HepG2 (cell line): ENCODE results near the gene MAN1A1. TPM values are rescaled to one million over a fixed set of nuclear protein-coding genes. Genes with fewer than 3 reads are reported as not detected.

Experiments
- ATAC-seq: fragments of 200-7000 bp; cut with Tn5 transposase; 3 replicates; pipeline ENCODE4 v1.9.1; 2020; ENCODE audit warnings: mild to moderate bottlenecking, moderate library complexity
- BruUV-seq: library from RNA; stranded (reverse); fragments of 400-500 nt; replicated peaks from 2 replicates; lab custom pipeline; 2021; lab: Mats Ljungman, UMichigan
- CTCF ChIA-PET: fragments of 300-600 bp; formaldehyde crosslinking; extraction: SDS; loops from one replicate; lab custom pipeline; 2021; ENCODE audit warnings: low total read pairs, inconsistent platforms, low intra/inter-chr PET ratio; lab: Yijun Ruan, JAX
- POLR2A ChIA-PET: fragments of 350-600 bp; sonication (Branson Sonifier 250); formaldehyde crosslinking; loops from one replicate; lab custom pipeline; 2020; ENCODE audit warnings: antibody characterized with exemption, inconsistent platforms; lab: Yijun Ruan, JAX
- DNase-seq: peaks from one replicate; pipeline ENCODE4 v3.0.0-alpha.2; 2015; ENCODE audit warnings: low spot score
- FAIRE-seq: peaks from 3 replicates; lab custom pipeline; 2011; peaks lifted over from hg19 to GRCh38; lab: Jason Lieb, UNC
- H2AFZ ChIP-seq: one replicate; pipeline ENCODE4 v1.6.1; 2011; ENCODE audit warnings: low read length, inconsistent platforms
- H3K27ac ChIP-seq: fragments of 300-600 bp; 3 replicates; pipeline ENCODE4 v1.8.0; 2011; ENCODE audit warnings: mixed run types, mild to moderate bottlenecking, mixed read lengths, low read length, inconsistent platforms; ENCODE audit not compliant: insufficient read depth; ENCODE audit errors: extremely low read length
- H3K27me3 ChIP-seq, 2 experiments: fragments of 200-600 bp in 1 of 2; 2 replicates in 1 of 2; 3 replicates in 1 of 2; pipeline versions ENCODE4 v1.6.0 to v1.8.0; 2011; ENCODE audit warnings: low read length in 2 of 2, mild to moderate bottlenecking in 2 of 2, moderate library complexity in 2 of 2, inconsistent platforms in 1 of 2; ENCODE audit not compliant: insufficient read depth in 2 of 2, control insufficient read depth in 1 of 2
- H3K36me3 ChIP-seq, 2 experiments: fragments of 200-600 bp in 1 of 2; replicated peaks in 1 of 2; 2 replicates in 1 of 2; 3 replicates in 1 of 2; pipeline versions ENCODE4 v1.5.1 to v1.8.0; 2011; ENCODE audit warnings: low read length in 2 of 2, inconsistent platforms in 1 of 2; ENCODE audit not compliant: insufficient read depth in 2 of 2, control insufficient read depth in 1 of 2
- H3K4me1 ChIP-seq: 2 replicates; pipeline ENCODE4 v1.5.1; 2012; ENCODE audit warnings: low read length, inconsistent platforms; ENCODE audit not compliant: insufficient read depth
- H3K4me2 ChIP-seq: 2 replicates; pipeline ENCODE4 v1.6.0; 2011; ENCODE audit warnings: low read depth, low read length, inconsistent platforms
- H3K4me3 ChIP-seq, 3 experiments: fragments of 200-600 bp in 1 of 3; sonication (generic), shearing (Covaris generic) in 1 of 3; replicated peaks in 1 of 3; 2 replicates each; pipeline ENCODE4 v1.5.1; 2011 to 2016; ENCODE audit warnings: low read length in 3 of 3, inconsistent platforms in 2 of 3, low read depth in 2 of 3, mild to moderate bottlenecking in 2 of 3, control low read depth in 1 of 3, mixed read lengths in 1 of 3; ENCODE audit not compliant: insufficient read depth in 1 of 3
- H3K79me2 ChIP-seq: one replicate; pipeline ENCODE4 v1.6.1; 2011; ENCODE audit warnings: low read length, inconsistent platforms; ENCODE audit not compliant: insufficient read depth
- H3K9ac ChIP-seq: 2 replicates; pipeline ENCODE4 v1.6.0; 2011; ENCODE audit warnings: mild to moderate bottlenecking, low read depth, low read length, inconsistent platforms; ENCODE audit not compliant: insufficient read depth
- H3K9me3 ChIP-seq: 2 replicates; pipeline ENCODE4 v1.5.1; 2012; ENCODE audit warnings: mild to moderate bottlenecking, low read length
- H4K20me1 ChIP-seq: 2 replicates; pipeline ENCODE4 v1.6.0; 2011; ENCODE audit warnings: inconsistent platforms, mild to moderate bottlenecking, low read length, moderate library complexity; ENCODE audit not compliant: insufficient read depth
- ATF7-NPFF ChIP-seq: sonication (generic); formaldehyde crosslinking; IDR thresholded peaks from 2 replicates; pipeline ENCODE4 v1.8.1; 2023; ENCODE audit warnings: mild to moderate bottlenecking, low read depth, missing genetic modification reagents, moderate library complexity
- JUNB ChIP-seq: sonication (generic); formaldehyde crosslinking; IDR thresholded peaks from 2 replicates; pipeline ENCODE4 v1.8.0; 2022; ENCODE audit warnings: missing genetic modification reagents, mild to moderate bottlenecking, borderline replicate concordance
- MATR3 ChIP-seq: sonication (generic); formaldehyde crosslinking; IDR thresholded peaks from 2 replicates; pipeline ENCODE4 v1.4.0; 2020; ENCODE audit warnings: missing genetic modification reagents
- NONO ChIP-seq, 2 experiments: fragments of 450-650 bp in 1 of 2; sonication (generic) in 1 of 2; formaldehyde crosslinking in 1 of 2; IDR thresholded peaks in 1 of 2; conservative IDR thresholded peaks in 1 of 2; 2 replicates each; pipeline versions ENCODE4 v1.6.1 to v1.8.0; 2017 to 2022; ENCODE audit warnings: mild to moderate bottlenecking in 1 of 2, missing genetic modification reagents in 1 of 2, moderate library complexity in 1 of 2
- PHB2 ChIP-seq: fragments of 450-650 bp; IDR thresholded peaks from 2 replicates; pipeline ENCODE4 v1.6.1; 2018; ENCODE audit not compliant: partially characterized antibody
- RBFOX2 ChIP-seq: fragments of 200-400 bp; formaldehyde crosslinking; IDR thresholded peaks from 2 replicates; pipeline ENCODE4 v1.6.1; 2017; ENCODE audit warnings: low read depth, mild to moderate bottlenecking, low read length
- RELA ChIP-seq: sonication (generic); formaldehyde crosslinking; IDR thresholded peaks from 2 replicates; pipeline ENCODE4 v1.4.0; 2020; ENCODE audit warnings: missing genetic modification reagents
- RORA ChIP-seq: sonication (generic); formaldehyde crosslinking; IDR thresholded peaks from 2 replicates; pipeline ENCODE4 v1.5.0; 2020; ENCODE audit warnings: mild to moderate bottlenecking, missing genetic modification reagents, moderate library complexity
- SIN3B ChIP-seq: fragments of 150-350 bp; IDR thresholded peaks from 2 replicates; pipeline ENCODE4 v1.6.1; 2014; ENCODE audit warnings: low read length
- SMARCE1 ChIP-seq: fragments of 450-650 bp; IDR thresholded peaks from 2 replicates; pipeline ENCODE4 v1.6.1; 2017; ENCODE audit warnings: borderline replicate concordance
- SRF ChIP-seq: IDR thresholded peaks from 2 replicates; pipeline ENCODE4 v1.6.1; 2011; ENCODE audit warnings: mild to moderate bottlenecking, low read depth, low read length, moderate library complexity
- ZC3H13 ChIP-seq: sonication (generic); formaldehyde crosslinking; IDR thresholded peaks from 2 replicates; pipeline ENCODE4 v1.8.1; 2023; ENCODE audit warnings: mild to moderate bottlenecking, missing genetic modification reagents, moderate library complexity
- ZNF10 ChIP-seq: sonication (generic); formaldehyde crosslinking; IDR thresholded peaks from 2 replicates; pipeline ENCODE4 v1.4.0; 2020; ENCODE audit warnings: mild to moderate bottlenecking, low read depth, missing genetic modification reagents, borderline replicate concordance
- ZNF20 ChIP-seq: sonication (generic); formaldehyde crosslinking; IDR thresholded peaks from 2 replicates; pipeline ENCODE4 v1.4.0; 2020; ENCODE audit warnings: mild to moderate bottlenecking, moderate library complexity, missing genetic modification reagents
- ZNF274 ChIP-seq: sonication (generic); formaldehyde crosslinking; IDR thresholded peaks from 2 replicates; pipeline ENCODE4 v1.5.1; 2020; ENCODE audit warnings: mild to moderate bottlenecking, missing genetic modification reagents
- ZNF335 ChIP-seq: sonication (generic); formaldehyde crosslinking; IDR thresholded peaks from 2 replicates; pipeline ENCODE4 v1.4.0; 2020; ENCODE audit warnings: missing genetic modification reagents
- ZNF350 ChIP-seq: sonication (generic); formaldehyde crosslinking; IDR thresholded peaks from 2 replicates; pipeline ENCODE4 v1.4.0; 2020; ENCODE audit warnings: mild to moderate bottlenecking, low read depth, missing genetic modification reagents, borderline replicate concordance
- ZNF703 ChIP-seq: sonication (generic); formaldehyde crosslinking; IDR thresholded peaks from 2 replicates; pipeline ENCODE4 v1.5.1; 2020; ENCODE audit warnings: missing genetic modification reagents, mild to moderate bottlenecking, moderate library complexity, borderline replicate concordance
- WGBS: methylation state at CpG from one replicate; pipeline ENCODE4 v1.1.6; 2017; ENCODE audit warnings: low lambda C conversion rate; 5-methylcytosine and 5-hydroxymethylcytosine counted together
- in situ Hi-C: cut with HindIII; loops from 2 replicates; pipeline ENCODE4 v1.10.0; 2017; ENCODE audit warnings: low pct_unique_long_range_greater_than_20kb; ENCODE audit not compliant: extremely low pct_ligation_motif_present
- intact Hi-C: fragments of 100-400 bp; cut with micrococcal nuclease; formaldehyde crosslinking; loops from one replicate; pipeline ENCODE4 v1.10.0; 2022; ENCODE audit not compliant: unreplicated experiment
- polyA plus RNA-seq, 8 experiments: library from polyadenylated mRNA; depleted of rRNA in 3 of 8; stranded (reverse) in 7 of 8; unstranded in 1 of 8; fragments of >200 nt; fragmentation: Illumina TruSeq in 4 of 8; extraction: Trizol in 4 of 8; gene quantifications; 2 replicates each; pipeline versions ENCODE4 v1.2.1 to v1.2.3, GENCODE V29; 2011 to 2016; ENCODE audit warnings: low read depth in 4 of 8, missing spikeins in 1 of 8, mixed read lengths in 1 of 8; ENCODE audit not compliant: insufficient read depth in 1 of 8
- total RNA-seq, 5 experiments: library from RNA; depleted of rRNA; stranded (reverse); fragments of >200 nt; fragmentation: Illumina TruSeq; extraction: Trizol; gene quantifications; 2 replicates each; pipeline ENCODE4 v1.2.3, GENCODE V29; 2016; ENCODE audit warnings: low read depth in 1 of 5
- TF ChIP-seq, protein P1 (sequence below): sonication (generic); formaldehyde crosslinking; IDR thresholded peaks from 2 replicates; pipeline ENCODE4 v1.8.0; 2022; ENCODE audit warnings: missing genetic modification reagents, mild to moderate bottlenecking, borderline replicate concordance
- TF ChIP-seq, protein P2 (sequence below): sonication (generic); formaldehyde crosslinking; IDR thresholded peaks from 2 replicates; pipeline ENCODE4 v1.5.0; 2020; ENCODE audit warnings: missing genetic modification reagents

Gene MAN1A1
- total and polyA plus RNA-seq, 2 of the 13 experiments (the other 11 are each of a cell fraction or from before 2014, with no cell fraction given): 156 to 236 TPM

DNA sequence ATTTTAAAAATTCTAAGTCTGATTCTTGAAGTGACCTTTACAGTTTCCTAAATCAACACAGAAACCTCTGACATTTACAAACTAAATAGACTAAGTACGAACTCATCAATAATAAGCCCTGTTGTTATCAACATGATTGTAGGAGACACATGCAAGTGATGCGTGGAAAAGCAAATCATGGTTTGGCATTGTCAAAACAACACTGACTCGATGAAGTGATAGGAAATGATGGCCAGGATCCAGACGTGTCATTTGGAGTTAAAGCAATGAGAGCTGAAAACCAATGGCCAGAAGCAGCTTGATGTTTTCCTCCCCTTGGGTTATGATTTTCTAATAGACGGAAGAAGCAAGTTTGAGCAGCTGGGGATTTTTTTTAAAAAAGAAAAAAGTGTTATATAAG lies 153.7 kb downstream of the MAN1A1 start:
- no peaks in the 10 kb centered on the region for H4K20me1 ChIP-seq
- intact Hi-C loops: no loop called here
- H3K27me3 ChIP-seq: no peaks in the 10 kb centered on the region
- no peak overlapping the region for H3K4me2 ChIP-seq
- H3K79me2 ChIP-seq: no peaks in the 10 kb centered on the region
- H3K9ac ChIP-seq: no peak overlapping the region
- WGBS: 96% methylated on average over 5 of the region's 5 CpGs
- H3K4me1 ChIP-seq: no peaks in the 10 kb centered on the region
- ATAC-seq: no peak
- FAIRE-seq: no peak
- no peak overlapping the region for H3K27ac ChIP-seq
- CTCF ChIA-PET: no interaction called here
- TF ChIP-seq ZNF703 (CRISPR knock-in tag) (no peak), SMARCE1 (no peak), ATF7-NPFF (CRISPR knock-in tag) (no peak), ZNF335 (no peak), ZNF350 (no peak), JUNB (CRISPR knock-in tag) (no peak), ZC3H13 (CRISPR knock-in tag) (no peak), ZNF274 (CRISPR knock-in tag) (no peak), RBFOX2 (no peak), NONO (IDR thresholded peaks at IDR 0.05) (no peak), NONO (CRISPR knock-in tag; conservative IDR thresholded peaks at IDR 0.05) (no peak), ZNF10 (CRISPR knock-in tag) (no peak), PHB2 (no peak), SRF (no peak), RELA (CRISPR knock-in tag) (no peak), ZNF20 (CRISPR knock-in tag) (no peak), MATR3 (CRISPR knock-in tag) (no peak), RORA (CRISPR knock-in tag) (no peak), SIN3B (no peak)
- TF ChIP-seq, protein P1, sequence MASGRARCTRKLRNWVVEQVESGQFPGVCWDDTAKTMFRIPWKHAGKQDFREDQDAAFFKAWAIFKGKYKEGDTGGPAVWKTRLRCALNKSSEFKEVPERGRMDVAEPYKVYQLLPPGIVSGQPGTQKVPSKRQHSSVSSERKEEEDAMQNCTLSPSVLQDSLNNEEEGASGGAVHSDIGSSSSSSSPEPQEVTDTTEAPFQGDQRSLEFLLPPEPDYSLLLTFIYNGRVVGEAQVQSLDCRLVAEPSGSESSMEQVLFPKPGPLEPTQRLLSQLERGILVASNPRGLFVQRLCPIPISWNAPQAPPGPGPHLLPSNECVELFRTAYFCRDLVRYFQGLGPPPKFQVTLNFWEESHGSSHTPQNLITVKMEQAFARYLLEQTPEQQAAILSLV (CRISPR knock-in tag): no peak
- TF ChIP-seq, protein P2, sequence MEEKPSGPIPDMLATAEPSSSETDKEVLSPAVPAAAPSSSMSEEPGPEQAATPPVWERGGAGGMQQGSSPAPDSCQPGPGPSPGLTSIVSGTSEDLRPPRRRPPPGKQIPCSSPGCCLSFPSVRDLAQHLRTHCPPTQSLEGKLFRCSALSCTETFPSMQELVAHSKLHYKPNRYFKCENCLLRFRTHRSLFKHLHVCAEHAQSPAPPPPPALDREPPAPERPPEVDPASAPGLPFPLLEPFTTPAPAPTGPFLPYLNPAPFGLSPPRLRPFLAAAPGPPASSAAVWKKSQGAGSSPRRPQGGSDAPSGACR: no peak
- TF ChIP-seq, all 625 proteins: peak for 0
- Histone ChIP-seq H3K4me3 (no peak overlapping the region), H3K36me3 (peaks cover 35 to 87% of the 10 kb centered on the region in 2 experiments), H3K9me3 (no peaks in the 10 kb centered on the region), H2AFZ (no peak overlapping the region)
- in situ Hi-C loops: no loop called here
- POLR2A ChIA-PET: no interaction called here
- no TSS peak for BruUV-seq
- no peak for DNase-seq
